Fibroblast of mammary gland (primary cell): Measurements from ENCODE around the gene DYRK4.
"Not testable (repeated sequence)": the region's sequence is repeated elsewhere in the genome, so short reads cannot be mapped to it uniquely, and the experiment has no call there.

Source experiments
- DNase-seq: peaks from one replicate; pipeline ENCODE4 v3.0.0-alpha.2; 2010; ENCODE audit warnings: low read depth
- H3K4me3 ChIP-seq: 2 replicates; pipeline ENCODE4 v1.5.1; 2011; ENCODE audit warnings: low read depth, mild to moderate bottlenecking, low read length, moderate library complexity; ENCODE audit not compliant: control insufficient read depth
- CTCF ChIP-seq: conservative IDR thresholded peaks from 2 replicates; pipeline ENCODE4 v1.5.1; 2011; ENCODE audit warnings: low read depth, low read length, inconsistent platforms; ENCODE audit not compliant: control insufficient read depth, insufficient read depth

DYRK4 gene

DNA sequence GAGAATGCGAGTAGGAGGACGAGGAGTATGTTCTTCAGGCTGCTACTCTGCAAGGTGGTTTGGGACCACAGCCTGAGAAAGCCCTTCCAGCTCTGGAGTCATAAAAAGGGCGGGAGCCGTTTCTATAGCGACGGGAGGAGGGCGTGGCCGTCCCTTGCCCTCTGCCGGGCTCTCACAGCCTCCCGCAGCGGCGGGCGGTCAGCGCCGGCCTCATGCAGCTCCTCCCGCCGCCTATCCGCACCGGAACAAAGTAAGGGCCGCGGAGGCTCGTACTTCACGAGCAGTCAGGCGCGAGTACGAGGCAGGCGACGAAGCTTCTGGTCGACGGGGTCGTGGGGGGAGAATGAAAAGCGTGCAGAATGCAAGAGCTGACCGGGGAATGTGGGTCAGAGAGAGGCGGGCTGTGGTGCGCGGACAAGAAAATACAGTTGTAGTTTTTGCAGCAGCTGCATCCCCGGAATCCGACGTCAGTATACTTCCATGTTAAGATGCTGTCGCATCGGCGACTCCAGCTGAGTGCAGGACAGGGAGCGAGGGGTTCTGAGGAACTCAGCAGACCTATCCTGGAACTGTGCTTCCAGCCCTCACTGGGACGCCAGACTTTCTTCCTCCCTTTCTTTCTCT lies at the start of gene DYRK4:
Gene DYRK4 (plus strand): TSS at position 175 of the 624 bp plus-strand sequence. CDS start 38 bp downstream, at position 213.
- H3K4me3 ChIP-seq, result peak within 1 kb of the TSS; percentile 39
- no peak for TF ChIP-seq CTCF
- peak; percentile 76 for DNase-seq

GRCh38 chr12:4518106-4518728 lies 43.8 kb upstream of the DYRK4 start:
- no peak for TF ChIP-seq CTCF
- DNase-seq, result peak; percentile 63
- no peak overlapping the region for H3K4me3 ChIP-seq

DNA sequence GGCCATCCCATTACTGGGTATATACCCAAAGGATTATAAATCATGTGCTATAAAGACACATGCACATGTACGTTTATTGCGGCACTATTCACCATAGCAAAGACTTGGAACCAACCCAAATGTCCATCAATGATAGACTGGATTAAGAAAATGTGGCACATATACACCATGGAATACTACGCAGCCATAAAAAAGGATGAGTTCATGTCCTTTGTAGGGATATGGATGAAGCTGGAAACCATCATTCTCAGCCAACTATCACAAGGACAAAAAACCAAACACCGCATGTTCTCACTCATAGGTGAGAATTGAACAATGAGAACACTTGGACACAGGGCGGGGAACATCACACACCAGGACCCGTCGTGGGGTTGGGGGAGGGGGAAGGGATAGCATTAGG lies 38.6 kb upstream of the DYRK4 start:
- H3K4me3 ChIP-seq, result not testable (repeated sequence)

DNA sequence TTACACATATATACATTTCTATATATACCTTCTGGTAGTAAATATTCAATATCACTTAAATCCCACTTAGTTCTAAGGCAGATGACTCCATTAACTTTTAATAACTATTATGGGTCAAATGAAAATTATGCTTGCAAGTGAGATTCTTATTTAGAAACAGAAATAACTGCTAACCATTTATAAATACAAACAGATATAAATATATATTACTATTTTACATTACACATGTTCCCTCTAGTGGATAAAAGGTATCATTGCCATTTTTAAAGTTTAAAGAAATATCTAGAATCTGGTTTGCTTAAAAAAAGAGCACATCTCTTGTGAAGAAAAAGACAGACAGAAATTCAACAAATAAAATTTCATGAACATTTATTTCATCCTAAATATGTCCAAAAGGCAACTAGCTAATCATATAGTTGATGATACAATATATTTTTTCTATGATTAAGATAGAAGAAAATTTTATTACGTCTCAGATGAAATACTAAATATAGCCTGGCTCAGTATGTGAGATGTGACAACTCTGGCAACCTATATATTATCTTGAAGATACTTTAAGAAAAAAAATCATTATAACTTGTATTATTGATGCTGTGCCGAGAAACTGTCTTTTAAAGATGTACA lies 35.0 kb upstream of the DYRK4 start:
- no peak overlapping the region for H3K4me3 ChIP-seq
- peak; percentile 39 for TF ChIP-seq CTCF
- peak; percentile 27 for DNase-seq

More for the DNA sequence above, 38.6 kb upstream of the DYRK4 start:
- not testable (repeated sequence) for DNase-seq

DNA sequence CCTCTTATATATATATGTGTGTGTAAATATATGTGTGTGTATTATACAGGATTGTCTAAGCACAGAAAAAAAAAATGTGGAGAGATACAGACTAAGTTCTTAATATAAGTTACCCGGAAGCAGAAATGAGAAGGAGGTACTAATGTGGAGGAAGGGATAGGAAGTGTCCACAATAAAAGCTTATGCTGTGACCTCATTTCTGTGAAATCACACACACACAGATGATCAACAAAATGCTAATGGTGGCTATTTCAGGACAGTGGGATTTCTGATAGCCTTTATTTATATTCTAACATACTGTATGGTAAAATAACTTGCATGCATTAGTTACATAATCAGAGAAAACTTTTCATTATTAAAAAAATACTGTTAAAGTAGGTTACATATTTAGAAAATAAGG lies 31.8 kb upstream of the DYRK4 start:
- no peak overlapping the region for H3K4me3 ChIP-seq
- TF ChIP-seq CTCF, result no peak
- DNase-seq, result no peak

DNA sequence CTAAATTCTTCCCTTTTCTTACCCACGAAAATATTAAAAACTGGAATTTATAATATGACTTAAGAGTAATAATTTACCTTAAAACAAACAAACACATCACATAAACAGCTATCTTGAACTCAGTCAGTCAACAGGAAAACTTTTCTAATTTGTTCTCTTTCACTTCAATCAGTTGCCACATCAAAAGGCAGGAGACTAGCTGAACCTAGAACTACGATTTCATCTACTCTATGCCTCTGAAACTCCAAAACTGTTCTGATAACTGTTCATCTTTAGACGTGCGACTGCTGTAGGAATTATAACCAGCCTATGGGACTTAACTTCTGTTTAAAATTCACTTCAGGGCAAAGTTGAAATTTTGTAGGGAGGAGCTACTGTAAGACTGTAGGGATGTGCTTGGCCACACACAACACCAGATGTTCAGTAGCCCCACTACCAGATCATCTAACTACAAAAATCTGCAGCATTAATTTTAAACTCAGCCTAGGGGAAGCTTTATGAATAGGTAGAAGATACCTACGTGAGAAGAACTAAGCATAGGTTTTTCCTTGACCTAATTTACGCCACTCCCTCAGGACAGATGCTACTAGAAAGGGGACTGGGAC lies 30.9 kb upstream of the DYRK4 start:
- no peak overlapping the region for H3K4me3 ChIP-seq
- TF ChIP-seq CTCF, result no peak
- no peak for DNase-seq

- DNase-seq, result no peak
- no peak overlapping the region for H3K4me3 ChIP-seq
- TF ChIP-seq CTCF, result no peak
Observed at GRCh38 chr12:4535092-4535491, 26.9 kb upstream of the DYRK4 start.
